Measurements from ENCODE around the gene NHEJ1. TPM values are rescaled to one million over a fixed set of nuclear protein-coding genes. Genes with fewer than 3 reads are reported as not detected.

The NHEJ1 gene
- polyA plus RNA-seq, 1 donor (not counting 4 experiments of a cell fraction or from before 2014, with no cell fraction given), result 13.1 TPM

DNA sequence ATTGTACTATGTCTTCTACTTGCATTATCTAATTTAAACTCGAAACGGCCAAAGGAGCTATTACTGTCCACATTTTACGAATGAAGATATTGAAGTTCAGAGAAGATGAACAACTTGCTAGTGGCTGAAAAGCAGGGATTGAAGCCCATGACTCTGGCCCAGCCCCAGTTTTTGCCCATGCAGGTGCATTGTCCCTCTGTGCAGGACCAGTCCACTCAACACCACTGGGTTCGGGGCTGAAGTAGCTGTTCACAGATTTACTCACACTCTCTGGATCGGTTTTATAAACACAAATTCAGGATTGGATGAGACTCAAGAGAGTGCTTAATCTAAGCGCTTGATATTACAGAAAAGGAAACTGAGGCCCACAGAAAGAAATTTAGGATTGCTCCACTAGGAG is 98.5 kb downstream of the NHEJ1 start:
- Histone ChIP-seq H3K4me1 (ENCODE audit: control insufficient read depth, extremely low read depth, insufficient read depth, low read length) (peaks cover 8% of the 10 kb centered on the region), H3K27ac (ENCODE audit: control insufficient read depth, insufficient read depth, low read length) (no peak overlapping the region), H4K20me1 (ENCODE audit: control insufficient read depth, extremely low read depth, insufficient read depth, low read length) (peaks cover 2% of the 10 kb centered on the region), H3K9me3 (ENCODE audit: control insufficient read depth, low read depth, low read length) (no peaks in the 10 kb centered on the region), H3K79me2 (ENCODE audit: control insufficient read depth, insufficient read depth, low read length) (no peaks in the 10 kb centered on the region), H2AFZ (ENCODE audit: control insufficient read depth, low read length) (no peak overlapping the region), H3K36me3 (ENCODE audit: control insufficient read depth in 2 of 2, extremely low read depth in 1 of 2, insufficient read depth in 2 of 2, low read length in 2 of 2) (no peaks in the 10 kb centered on the region), H3K27me3 (ENCODE audit: control insufficient read depth, extremely low read depth, insufficient read depth, low read length) (peaks cover 67% of the 10 kb centered on the region), H3K9me1 (ENCODE audit: control insufficient read depth, extremely low read depth, insufficient read depth, low read length) (no peaks in the 10 kb centered on the region), H3K4me2 (ENCODE audit: control insufficient read depth, extremely low read depth, insufficient read depth, low read depth, low read length) (no peak overlapping the region), H3K4me3 (ENCODE audit: control insufficient read depth in 2 of 3, extremely low read depth in 1 of 3, insufficient read depth in 2 of 3, low read depth in 1 of 3, low read length in 3 of 3) (no peak overlapping the region), H3K9ac (ENCODE audit: control insufficient read depth, extremely low read depth, insufficient read depth, low read length) (no peak overlapping the region)
- FAIRE-seq, result no peak
- DNase-seq (ENCODE audit: low read depth, low spot score), result no peak
- dilution Hi-C loops (cut with MboI; ENCODE audit: extremely low pct_ligation_motif_present, low sequenced_read_pairs), result loop anchor here (5.0 kb wide), 1 partner anchor 85 kb away; no protein-coding TSS in a partner anchor
- TF ChIP-seq, protein P1, sequence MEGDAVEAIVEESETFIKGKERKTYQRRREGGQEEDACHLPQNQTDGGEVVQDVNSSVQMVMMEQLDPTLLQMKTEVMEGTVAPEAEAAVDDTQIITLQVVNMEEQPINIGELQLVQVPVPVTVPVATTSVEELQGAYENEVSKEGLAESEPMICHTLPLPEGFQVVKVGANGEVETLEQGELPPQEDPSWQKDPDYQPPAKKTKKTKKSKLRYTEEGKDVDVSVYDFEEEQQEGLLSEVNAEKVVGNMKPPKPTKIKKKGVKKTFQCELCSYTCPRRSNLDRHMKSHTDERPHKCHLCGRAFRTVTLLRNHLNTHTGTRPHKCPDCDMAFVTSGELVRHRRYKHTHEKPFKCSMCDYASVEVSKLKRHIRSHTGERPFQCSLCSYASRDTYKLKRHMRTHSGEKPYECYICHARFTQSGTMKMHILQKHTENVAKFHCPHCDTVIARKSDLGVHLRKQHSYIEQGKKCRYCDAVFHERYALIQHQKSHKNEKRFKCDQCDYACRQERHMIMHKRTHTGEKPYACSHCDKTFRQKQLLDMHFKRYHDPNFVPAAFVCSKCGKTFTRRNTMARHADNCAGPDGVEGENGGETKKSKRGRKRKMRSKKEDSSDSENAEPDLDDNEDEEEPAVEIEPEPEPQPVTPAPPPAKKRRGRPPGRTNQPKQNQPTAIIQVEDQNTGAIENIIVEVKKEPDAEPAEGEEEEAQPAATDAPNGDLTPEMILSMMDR (optimal IDR thresholded peaks at IDR 0.05 in 1 of 3, IDR thresholded peaks at IDR 0.05 in 1 of 3, conservative IDR thresholded peaks at IDR 0.05 in 1 of 3; ENCODE audit: extremely low read depth in 1 of 3, insufficient read depth in 2 of 3, low read length in 3 of 3), result no peak
- TF ChIP-seq EZH2 (IDR thresholded peaks at IDR 0.05; ENCODE audit: low read length), result no peak

GRCh38 chr2:219060821-219061791 is 99.5 kb downstream of the NHEJ1 start, which contains the start of gene IHH:
Gene IHH, minus strand, starts transcription at chr2:219060921. Its CDS starts 454 bp downstream, at chr2:219060467.
- Histone ChIP-seq H3K9me3 (ENCODE audit: control insufficient read depth, low read depth, low read length) (no peaks in the 10 kb centered on the region), H3K27ac (ENCODE audit: control insufficient read depth, insufficient read depth, low read length) (no peak within 1 kb of the TSS), H4K20me1 (ENCODE audit: control insufficient read depth, extremely low read depth, insufficient read depth, low read length) (peaks cover 2% of the 10 kb centered on the region), H3K9ac (ENCODE audit: control insufficient read depth, extremely low read depth, insufficient read depth, low read length) (no peak within 1 kb of the TSS), H2AFZ (ENCODE audit: control insufficient read depth, low read length) (no peak within 1 kb of the TSS), H3K9me1 (ENCODE audit: control insufficient read depth, extremely low read depth, insufficient read depth, low read length) (no peaks in the 10 kb centered on the region), H3K4me1 (ENCODE audit: control insufficient read depth, extremely low read depth, insufficient read depth, low read length) (peaks cover 8% of the 10 kb centered on the region), H3K4me2 (ENCODE audit: control insufficient read depth, extremely low read depth, insufficient read depth, low read depth, low read length) (no peak within 1 kb of the TSS), H3K4me3 (ENCODE audit: control insufficient read depth in 2 of 3, extremely low read depth in 1 of 3, insufficient read depth in 2 of 3, low read depth in 1 of 3, low read length in 3 of 3) (peak within 1 kb of the TSS in 1 of 3 experiments; percentile 22), H3K27me3 (ENCODE audit: control insufficient read depth, extremely low read depth, insufficient read depth, low read length) (peaks cover 76% of the 10 kb centered on the region), H3K79me2 (ENCODE audit: control insufficient read depth, insufficient read depth, low read length) (no peaks in the 10 kb centered on the region), H3K36me3 (ENCODE audit: control insufficient read depth in 2 of 2, extremely low read depth in 1 of 2, insufficient read depth in 2 of 2, low read length in 2 of 2) (no peaks in the 10 kb centered on the region)
- peak; percentile 100 for TF ChIP-seq EZH2 (IDR thresholded peaks at IDR 0.05; ENCODE audit: low read length)
- TF ChIP-seq, protein P1 (optimal IDR thresholded peaks at IDR 0.05 in 1 of 3, IDR thresholded peaks at IDR 0.05 in 1 of 3, conservative IDR thresholded peaks at IDR 0.05 in 1 of 3; ENCODE audit: extremely low read depth in 1 of 3, insufficient read depth in 2 of 3, low read length in 3 of 3), result no peak
- DNase-seq (ENCODE audit: low read depth, low spot score) (no peak), FAIRE-seq (no peak)
- dilution Hi-C loops (cut with MboI; ENCODE audit: extremely low pct_ligation_motif_present, low sequenced_read_pairs), result loop anchor here (5.0 kb wide), 1 partner anchor 86 kb away; no protein-coding TSS in a partner anchor
